ENCODE data around the gene TOR1B.
A peak's percentile ranks its signal among the peaks of the same experiment; 100 is the strongest.

Gene TOR1B

GRCh38 chr9:129815278-129815677, 12.3 kb downstream of the TOR1B start:
- DNase-seq = no peak

- DNase-seq = no peak
Observed at GRCh38 chr9:129816501-129817435, 13.8 kb downstream of the TOR1B start.

GRCh38 chr9:129822898-129823541, 20.0 kb downstream of the TOR1B start:
- peak; percentile 10 for DNase-seq

- no peak for DNase-seq
Observed at GRCh38 chr9:129823542-129823934, 20.6 kb downstream of the TOR1B start.

GRCh38 chr9:129823935-129824601, 21.1 kb downstream of the TOR1B start, which contains the start of gene TOR1A:
TOR1A (minus strand) TSS chr9:129824136; CDS start chr9:129824085, 51 bp downstream.
- DNase-seq = peak; percentile 96

GRCh38 chr9:129826344-129826743, 23.4 kb downstream of the TOR1B start:
- no peak for DNase-seq

GRCh38 chr9:129826759-129827158, 23.8 kb downstream of the TOR1B start:
- DNase-seq = no peak

- no peak for DNase-seq
Observed at GRCh38 chr9:129828051-129828450, 25.1 kb downstream of the TOR1B start.

- DNase-seq = no peak
Observed at GRCh38 chr9:129828969-129829368, 26.0 kb downstream of the TOR1B start.

GRCh38 chr9:129832982-129833381, 30.0 kb downstream of the TOR1B start:
- DNase-seq = no peak

- no peak for DNase-seq
Observed at GRCh38 chr9:129834489-129835127, 31.6 kb downstream of the TOR1B start.

GRCh38 chr9:129835128-129835859, 32.3 kb downstream of the TOR1B start, which contains the start of the genes C9orf78 and USP20:
C9orf78 (minus strand) TSS chr9:129835275; CDS start chr9:129835221, 54 bp downstream.
USP20 (plus strand) TSS chr9:129835458; CDS start chr9:129852556, 17,098 bp downstream.
- DNase-seq = peak; percentile 99

GRCh38 chr9:129835860-129836223, 32.9 kb downstream of the TOR1B start:
- DNase-seq = peak; percentile 76

- DNase-seq = no peak
Observed at GRCh38 chr9:129836311-129837007, 33.5 kb downstream of the TOR1B start.

- DNase-seq = no peak
Observed at GRCh38 chr9:129838707-129839259, 35.8 kb downstream of the TOR1B start.

- no peak for DNase-seq
Observed at GRCh38 chr9:129839324-129840023, 36.5 kb downstream of the TOR1B start.

GRCh38 chr9:129840034-129840433, 37.0 kb downstream of the TOR1B start:
- no peak for DNase-seq

- DNase-seq = no peak
Observed at GRCh38 chr9:129841071-129841470, 38.1 kb downstream of the TOR1B start.

GRCh38 chr9:129845373-129845772, 42.4 kb downstream of the TOR1B start:
- no peak for DNase-seq

GRCh38 chr9:129848712-129849441, 45.9 kb downstream of the TOR1B start:
- no peak for DNase-seq

Data from eye (tissue), 1 donor.